ENCODE data around the gene PIK3CD. TPM values are rescaled to one million over a fixed set of nuclear protein-coding genes. Genes with fewer than 3 reads are reported as not detected.

The PIK3CD gene
- total RNA-seq, 1 donor = 14.1 TPM

- Histone ChIP-seq H3K36me3 (ENCODE audit: insufficient read depth, low read length) (peaks cover 56% of the 10 kb centered on the region), H2AFZ (ENCODE audit: low read length) (no peak overlapping the region), H3K79me2 (ENCODE audit: insufficient read depth, low read length) (no peaks in the 10 kb centered on the region), H3K27ac (ENCODE audit: low read depth, low read length) (no peak overlapping the region), H3K4me2 (ENCODE audit: insufficient read depth, low read length) (no peak overlapping the region), H3K27me3 (ENCODE audit: insufficient read depth, low read length) (no peaks in the 10 kb centered on the region), H3K4me1 (ENCODE audit: insufficient read depth, low read length) (no peaks in the 10 kb centered on the region), H3K9me3 (ENCODE audit: low read depth, low read length) (no peaks in the 10 kb centered on the region), H4K20me1 (ENCODE audit: insufficient read depth, low read length) (no peaks in the 10 kb centered on the region), H3K4me3 (ENCODE audit: insufficient read depth, low read length) (no peak overlapping the region)
- DNase-seq (ENCODE audit: insufficient read length, low spot score, missing footprints) = peak; percentile 59
- no peak for TF ChIP-seq CTCF (IDR thresholded peaks at IDR 0.05; ENCODE audit: extremely low read depth, low read depth, low read length)
Measured at GRCh38 chr1:9730096-9730901, 78.8 kb downstream of the PIK3CD start.

GRCh38 chr1:9731051-9731537, 79.6 kb downstream of the PIK3CD start:
- Histone ChIP-seq H3K4me1 (ENCODE audit: insufficient read depth, low read length) (no peaks in the 10 kb centered on the region), H3K4me3 (ENCODE audit: insufficient read depth, low read length) (no peak overlapping the region), H2AFZ (ENCODE audit: low read length) (no peak overlapping the region), H3K9me3 (ENCODE audit: low read depth, low read length) (no peaks in the 10 kb centered on the region), H3K4me2 (ENCODE audit: insufficient read depth, low read length) (no peak overlapping the region), H4K20me1 (ENCODE audit: insufficient read depth, low read length) (no peaks in the 10 kb centered on the region), H3K79me2 (ENCODE audit: insufficient read depth, low read length) (no peaks in the 10 kb centered on the region), H3K27me3 (ENCODE audit: insufficient read depth, low read length) (no peaks in the 10 kb centered on the region), H3K36me3 (ENCODE audit: insufficient read depth, low read length) (peaks cover 63% of the 10 kb centered on the region), H3K27ac (ENCODE audit: low read depth, low read length) (no peak overlapping the region)
- peak; percentile 64 for DNase-seq (ENCODE audit: insufficient read length, low spot score, missing footprints)
- TF ChIP-seq CTCF (IDR thresholded peaks at IDR 0.05; ENCODE audit: extremely low read depth, low read depth, low read length) = no peak

- Histone ChIP-seq H3K36me3 (ENCODE audit: insufficient read depth, low read length) (peaks cover 67% of the 10 kb centered on the region), H4K20me1 (ENCODE audit: insufficient read depth, low read length) (no peaks in the 10 kb centered on the region), H3K9me3 (ENCODE audit: low read depth, low read length) (no peaks in the 10 kb centered on the region), H3K27me3 (ENCODE audit: insufficient read depth, low read length) (no peaks in the 10 kb centered on the region), H3K4me3 (ENCODE audit: insufficient read depth, low read length) (no peak overlapping the region), H3K4me2 (ENCODE audit: insufficient read depth, low read length) (no peak overlapping the region), H3K79me2 (ENCODE audit: insufficient read depth, low read length) (no peaks in the 10 kb centered on the region), H2AFZ (ENCODE audit: low read length) (no peak overlapping the region), H3K27ac (ENCODE audit: low read depth, low read length) (no peak overlapping the region), H3K4me1 (ENCODE audit: insufficient read depth, low read length) (no peaks in the 10 kb centered on the region)
- DNase-seq (ENCODE audit: insufficient read length, low spot score, missing footprints) = peak; percentile 53
- TF ChIP-seq CTCF (IDR thresholded peaks at IDR 0.05; ENCODE audit: extremely low read depth, low read depth, low read length) = no peak
Measured at GRCh38 chr1:9731561-9731960, 80.0 kb downstream of the PIK3CD start.

GRCh38 chr1:9732123-9732971, 80.8 kb downstream of the PIK3CD start:
- H3K27me3 ChIP-seq (ENCODE audit: insufficient read depth, low read length) = no peaks in the 10 kb centered on the region
- no peak overlapping the region for H3K4me3 ChIP-seq (ENCODE audit: insufficient read depth, low read length)
- H3K27ac ChIP-seq (ENCODE audit: low read depth, low read length) = no peak overlapping the region
- TF ChIP-seq CTCF (IDR thresholded peaks at IDR 0.05; ENCODE audit: extremely low read depth, low read depth, low read length) = no peak
- H3K9me3 ChIP-seq (ENCODE audit: low read depth, low read length) = no peaks in the 10 kb centered on the region
- peak; percentile 73 for DNase-seq (ENCODE audit: insufficient read length, low spot score, missing footprints)
- peaks cover 61% of the 10 kb centered on the region for H3K36me3 ChIP-seq (ENCODE audit: insufficient read depth, low read length)
- H3K79me2 ChIP-seq (ENCODE audit: insufficient read depth, low read length) = no peaks in the 10 kb centered on the region
- no peak overlapping the region for H3K4me2 ChIP-seq (ENCODE audit: insufficient read depth, low read length)
- H2AFZ ChIP-seq (ENCODE audit: low read length) = no peak overlapping the region
- no peaks in the 10 kb centered on the region for H4K20me1 ChIP-seq (ENCODE audit: insufficient read depth, low read length)
- no peaks in the 10 kb centered on the region for H3K4me1 ChIP-seq (ENCODE audit: insufficient read depth, low read length)

Measured in osteoblast (primary cell).